HG02571 (cell line): ENCODE data around the gene SCLY.
"Not testable (repeated sequence)": the region's sequence is repeated elsewhere in the genome, so short reads cannot be mapped to it uniquely, and the experiment has no call there.

Experiments
- ATAC-seq: cut with Tn5 transposase; IDR thresholded peaks from one replicate; pipeline ENCODE4 v1.9.1; 2021; ENCODE audit warnings: mild to moderate bottlenecking, moderate library complexity; ENCODE audit not compliant: unreplicated experiment

The SCLY gene

DNA sequence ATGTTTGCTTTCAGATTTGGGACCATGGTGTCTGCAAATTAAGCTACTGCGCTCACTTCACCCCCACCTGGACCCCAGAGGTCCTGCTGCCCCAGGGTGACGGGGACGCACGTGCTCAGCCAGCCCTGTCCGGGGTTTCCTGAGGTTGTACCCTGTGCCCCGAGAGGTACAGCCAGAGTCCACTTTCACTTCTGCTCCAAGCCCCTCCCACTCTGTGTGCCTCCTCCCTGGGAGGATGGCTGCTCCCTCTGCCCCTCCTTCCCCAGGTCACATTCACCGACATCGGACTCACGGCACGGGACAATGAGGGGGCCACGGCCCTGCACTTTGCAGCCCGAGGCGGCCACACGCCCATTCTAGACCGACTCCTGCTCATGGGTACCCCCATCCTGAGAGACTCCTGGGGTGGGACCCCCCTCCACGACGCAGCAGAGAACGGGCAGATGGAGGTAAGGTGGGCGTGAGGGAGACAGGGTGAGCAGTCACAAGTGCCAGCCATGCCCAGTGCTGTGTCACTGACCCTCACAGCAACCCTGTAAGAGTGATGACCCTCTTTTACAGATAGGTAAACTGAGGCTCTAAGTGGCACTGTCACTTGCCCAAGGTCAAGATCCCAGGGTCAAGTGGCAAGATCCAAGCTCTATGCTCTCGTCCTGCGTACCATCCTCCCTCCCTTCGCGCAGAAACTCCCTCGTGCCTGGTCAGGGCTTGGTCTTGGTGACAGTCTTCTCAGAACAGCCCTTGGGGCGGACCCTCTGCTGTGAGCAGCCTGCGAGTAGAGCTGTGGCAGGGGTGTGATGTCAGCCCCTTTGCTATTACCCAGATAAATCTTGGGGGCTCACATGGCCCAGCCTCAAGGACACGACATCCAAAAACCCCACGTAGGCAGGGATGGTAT lies 47.0 kb downstream of the SCLY start:
- ATAC-seq = no peak

DNA sequence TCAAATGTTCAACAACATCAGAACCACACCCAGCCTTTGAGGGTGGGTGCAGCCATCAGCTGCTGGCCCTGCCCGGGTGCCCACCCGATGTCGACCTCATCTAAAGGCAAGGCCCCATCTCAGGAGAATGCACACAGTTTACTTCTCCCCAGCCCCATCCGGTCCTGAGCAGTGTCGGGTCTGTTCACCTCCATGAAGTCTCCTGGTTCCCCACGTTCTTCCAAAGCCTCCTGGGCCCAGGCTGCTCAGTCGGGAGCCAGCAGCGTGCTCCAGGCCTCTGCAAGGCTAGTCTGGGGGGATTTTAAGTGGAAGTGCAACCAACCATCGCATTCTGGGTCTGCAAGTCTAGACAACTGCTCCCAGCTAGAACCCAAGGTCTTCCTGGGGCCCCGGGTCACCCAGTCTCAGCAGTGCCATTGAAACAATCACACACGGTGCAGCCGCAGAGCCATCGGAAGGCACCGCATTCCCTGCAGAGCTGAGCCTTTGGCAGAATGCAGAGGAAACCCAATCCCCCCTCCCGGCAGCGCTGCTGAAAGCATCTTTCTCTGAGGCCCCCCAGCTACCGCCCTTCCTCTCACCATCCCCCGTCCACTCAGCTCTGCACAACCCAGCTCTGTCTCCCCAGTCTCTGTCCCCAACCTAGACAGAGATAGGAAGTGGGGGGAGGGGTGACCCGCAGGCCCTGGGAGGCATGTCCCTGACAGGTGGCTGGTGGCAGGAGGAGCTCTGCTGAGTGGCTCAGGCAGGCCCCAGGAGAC lies 47.8 kb downstream of the SCLY start:
- peak; percentile 53 for ATAC-seq

DNA sequence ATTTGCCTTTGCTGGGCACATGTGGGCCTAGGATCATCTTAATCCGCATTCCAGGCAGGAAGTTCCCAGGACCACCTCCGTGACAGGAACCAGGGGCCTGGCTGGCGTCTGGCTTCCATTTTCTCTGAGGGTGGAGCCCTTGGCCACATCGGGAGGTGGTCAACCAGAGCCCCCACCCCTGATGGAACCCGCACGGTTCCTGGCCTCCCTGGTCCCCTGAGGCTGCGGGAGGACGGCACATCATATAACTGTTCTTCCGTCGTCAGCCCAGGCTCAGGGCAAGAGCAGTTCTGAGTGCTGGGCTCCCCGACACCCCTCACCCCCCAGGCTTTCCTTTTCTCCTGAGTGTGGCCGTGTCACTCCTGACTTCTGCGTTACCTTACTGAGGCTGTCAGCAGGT lies 52.8 kb downstream of the SCLY start:
- no peak for ATAC-seq

DNA sequence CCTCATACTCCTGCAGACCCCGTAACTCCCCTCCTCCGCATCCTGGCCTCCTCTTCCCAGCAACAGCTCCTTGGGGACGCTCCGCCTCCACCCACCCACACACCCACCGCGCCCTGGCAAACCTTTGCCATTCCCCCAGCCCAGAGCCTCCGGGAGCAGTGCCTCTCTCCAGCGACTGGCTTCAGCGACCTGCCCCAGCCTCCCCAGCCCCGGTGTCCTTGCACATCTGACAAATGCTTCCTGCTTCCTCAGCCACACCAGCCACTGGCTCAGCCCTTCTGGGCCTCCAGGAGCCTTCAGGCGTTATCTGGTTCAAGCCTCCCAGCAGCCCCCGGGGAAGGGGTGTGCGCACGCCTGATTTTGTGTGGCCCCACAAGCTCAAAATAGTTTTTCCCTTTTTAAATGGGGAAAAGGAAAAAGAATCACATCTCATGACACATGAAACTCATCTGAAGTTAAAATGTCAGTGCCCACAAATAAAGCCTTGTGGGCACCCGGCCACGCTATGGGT lies 53.6 kb downstream of the SCLY start:
- ATAC-seq = no peak

DNA sequence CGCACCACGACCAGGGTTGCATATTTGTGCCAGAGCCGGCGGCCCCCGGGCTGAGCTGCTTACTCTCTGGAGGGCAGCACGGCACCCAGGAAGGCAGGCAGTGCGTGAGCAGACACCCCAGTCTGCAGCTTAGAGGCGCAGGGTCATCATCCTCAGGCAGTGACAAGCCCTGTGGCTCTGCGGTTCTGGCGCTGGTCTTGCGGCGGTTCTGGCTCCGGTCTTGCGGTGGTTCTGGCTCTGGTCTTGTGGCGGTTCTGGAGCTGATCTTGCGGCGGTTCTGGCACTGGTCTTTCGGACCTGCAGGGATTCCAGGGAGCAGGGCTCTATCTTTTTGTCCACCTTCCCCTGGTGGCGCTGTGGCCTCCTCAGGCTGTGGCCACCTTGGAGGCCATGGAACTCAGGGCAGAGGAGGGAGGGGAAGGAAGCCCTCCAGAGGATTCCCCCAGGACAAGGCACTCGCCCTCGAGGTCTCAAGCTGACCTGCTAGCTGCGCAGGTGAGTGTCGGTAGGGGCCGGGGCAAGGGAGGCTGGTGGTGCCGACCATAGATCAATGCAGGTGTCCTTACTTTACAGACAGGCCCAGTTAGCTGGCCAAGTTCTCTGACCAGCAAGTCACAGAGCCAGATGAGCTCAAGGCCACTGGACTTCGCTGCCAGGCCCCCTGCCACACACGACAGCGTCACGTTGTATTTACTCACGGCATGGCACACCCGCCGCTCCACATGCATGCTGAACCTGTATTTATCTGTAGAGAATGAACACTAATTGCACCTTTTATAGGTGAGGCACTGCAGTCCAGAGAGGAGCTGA lies 54.3 kb downstream of the SCLY start:
- no peak for ATAC-seq

DNA sequence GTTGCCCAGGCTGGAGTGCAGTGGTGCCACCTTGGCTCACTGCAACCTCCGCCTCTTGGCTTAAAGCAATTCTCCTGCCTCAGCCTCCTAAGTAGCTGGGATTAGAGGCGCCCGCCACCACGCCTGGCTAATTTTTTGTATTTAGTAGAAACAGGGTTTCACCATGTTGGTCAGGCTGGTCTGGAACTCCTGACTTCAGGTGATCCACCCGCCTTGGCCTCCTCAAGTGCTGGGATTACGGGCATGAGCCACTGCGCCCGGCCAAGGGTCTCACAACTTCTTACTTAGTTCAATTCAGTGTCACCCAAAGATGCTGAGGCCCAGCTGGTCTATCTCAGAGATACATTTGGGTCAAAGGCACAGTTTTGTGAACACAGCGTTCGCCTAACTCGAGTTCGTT lies 54.9 kb downstream of the SCLY start:
- not testable (repeated sequence) for ATAC-seq

DNA sequence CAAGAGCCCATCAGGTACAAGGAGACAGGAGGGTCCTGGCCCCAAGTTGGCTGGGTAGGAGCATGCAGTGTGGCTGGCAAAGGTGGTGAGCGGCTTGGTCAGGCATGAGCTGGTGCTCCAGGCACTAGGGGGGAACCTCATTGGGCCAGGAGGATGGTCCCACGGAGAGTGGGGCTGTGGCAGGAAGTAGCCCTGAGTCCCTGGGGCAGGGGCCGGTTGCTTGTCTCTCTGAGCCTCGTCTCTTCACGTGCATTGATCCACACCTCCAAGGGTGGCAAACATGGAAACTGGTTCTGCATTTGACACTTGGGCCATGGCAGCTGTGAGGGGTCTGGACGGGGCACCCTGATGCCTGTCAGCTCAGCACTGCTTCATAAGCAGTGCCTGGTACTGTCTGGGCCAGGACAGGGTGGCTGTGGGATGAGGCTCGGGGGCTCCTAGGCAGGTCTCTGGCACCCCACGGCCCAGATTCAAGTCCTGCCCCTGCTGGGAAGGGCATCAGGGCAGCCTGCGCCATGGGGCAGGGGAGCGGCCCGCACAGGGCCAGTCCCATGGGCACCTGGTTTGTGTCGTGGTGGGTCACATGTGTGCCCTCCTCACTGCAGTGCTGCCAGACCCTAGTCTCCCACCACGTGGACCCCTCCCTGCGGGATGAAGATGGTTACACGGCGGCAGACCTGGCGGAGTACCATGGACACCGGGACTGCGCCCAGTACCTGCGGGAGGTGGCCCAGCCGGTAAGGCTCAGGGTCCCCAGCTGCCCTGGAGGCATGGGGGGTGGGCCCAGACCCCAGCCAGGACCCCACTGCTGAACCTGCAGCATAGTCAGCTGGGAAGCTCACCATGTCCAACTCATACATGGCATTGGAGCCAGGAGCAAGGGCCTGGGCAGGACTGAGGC lies 55.7 kb downstream of the SCLY start:
- no peak for ATAC-seq

DNA sequence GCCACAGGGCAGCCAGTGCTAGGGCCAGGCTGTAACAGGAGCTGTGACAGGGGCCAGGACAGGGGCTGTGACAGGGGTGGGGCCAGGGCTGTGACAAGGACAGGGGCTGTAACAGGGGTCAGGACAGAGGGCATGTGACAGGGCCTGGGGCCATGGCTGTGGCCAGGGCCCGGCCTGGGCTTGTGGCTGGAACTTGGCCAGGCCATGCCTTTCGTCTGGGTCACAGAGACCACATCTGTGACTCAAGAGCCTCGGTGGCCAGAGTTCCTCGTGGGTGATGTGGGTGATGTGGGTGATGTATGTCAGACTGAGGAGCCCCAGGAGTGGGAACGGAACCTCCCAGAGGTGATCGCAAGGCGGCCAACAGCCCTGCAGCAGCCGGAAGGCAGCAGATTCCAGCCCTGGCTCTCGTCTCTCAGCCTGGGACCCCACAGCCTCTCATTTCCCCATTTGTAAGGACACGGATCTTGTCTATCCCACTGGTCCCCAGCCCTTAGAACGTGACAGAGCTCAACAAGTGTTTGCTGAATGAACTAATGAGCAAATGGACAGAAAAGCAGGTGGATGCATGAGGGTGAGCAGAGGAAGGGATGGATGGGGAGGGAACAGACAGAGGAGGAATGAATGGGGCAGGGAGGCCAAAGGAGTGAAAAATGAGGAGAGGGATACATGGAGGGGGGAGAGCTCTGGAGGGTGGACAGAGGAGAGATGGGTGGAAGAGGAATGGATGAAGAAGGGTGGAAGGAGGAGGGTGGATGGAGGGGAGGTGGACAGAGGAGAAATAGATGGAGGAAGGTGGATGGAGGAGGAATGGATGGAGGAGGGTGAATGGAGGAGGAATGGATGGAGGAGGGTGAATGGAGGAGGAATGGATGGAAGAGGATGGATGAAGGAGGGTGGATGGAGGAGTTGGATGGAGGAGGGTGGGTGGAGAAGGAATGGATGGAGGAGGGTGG lies 56.7 kb downstream of the SCLY start:
- no peak for ATAC-seq

DNA sequence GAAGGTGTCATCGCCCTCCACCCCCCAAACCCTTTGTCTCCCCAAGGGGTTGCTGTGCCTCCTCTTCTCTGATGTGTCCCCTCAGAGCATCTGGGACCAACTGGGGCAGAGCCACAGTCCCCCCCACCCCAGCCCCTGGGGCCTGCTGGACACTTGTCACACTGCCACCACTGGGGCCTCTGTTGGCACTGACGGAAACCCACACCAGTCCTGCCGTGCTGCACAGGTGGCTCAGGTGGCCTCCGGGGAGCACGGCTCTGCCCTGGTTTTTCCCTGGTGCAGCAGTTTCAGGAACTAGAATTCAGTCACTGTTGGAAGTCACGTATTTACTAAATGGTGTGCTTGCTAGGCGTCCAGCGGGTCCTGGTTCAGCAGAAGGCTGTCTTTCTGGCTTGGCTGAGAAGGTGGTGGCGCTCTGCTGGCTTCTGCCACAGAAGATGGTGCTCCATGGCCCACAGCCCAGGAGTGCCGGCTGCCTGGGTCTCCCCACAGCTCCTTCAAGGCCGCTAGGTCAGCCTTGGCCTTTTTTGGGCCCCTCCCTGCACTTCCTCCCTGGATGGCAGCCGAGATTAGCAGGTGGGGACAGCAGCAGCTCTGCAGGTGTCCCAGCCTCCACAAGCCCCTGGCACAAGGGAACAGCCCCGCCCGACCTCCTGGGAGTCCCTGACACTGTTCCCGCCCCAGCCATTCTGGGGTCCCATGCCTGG lies 59.1 kb downstream of the SCLY start:
- ATAC-seq = no peak

DNA sequence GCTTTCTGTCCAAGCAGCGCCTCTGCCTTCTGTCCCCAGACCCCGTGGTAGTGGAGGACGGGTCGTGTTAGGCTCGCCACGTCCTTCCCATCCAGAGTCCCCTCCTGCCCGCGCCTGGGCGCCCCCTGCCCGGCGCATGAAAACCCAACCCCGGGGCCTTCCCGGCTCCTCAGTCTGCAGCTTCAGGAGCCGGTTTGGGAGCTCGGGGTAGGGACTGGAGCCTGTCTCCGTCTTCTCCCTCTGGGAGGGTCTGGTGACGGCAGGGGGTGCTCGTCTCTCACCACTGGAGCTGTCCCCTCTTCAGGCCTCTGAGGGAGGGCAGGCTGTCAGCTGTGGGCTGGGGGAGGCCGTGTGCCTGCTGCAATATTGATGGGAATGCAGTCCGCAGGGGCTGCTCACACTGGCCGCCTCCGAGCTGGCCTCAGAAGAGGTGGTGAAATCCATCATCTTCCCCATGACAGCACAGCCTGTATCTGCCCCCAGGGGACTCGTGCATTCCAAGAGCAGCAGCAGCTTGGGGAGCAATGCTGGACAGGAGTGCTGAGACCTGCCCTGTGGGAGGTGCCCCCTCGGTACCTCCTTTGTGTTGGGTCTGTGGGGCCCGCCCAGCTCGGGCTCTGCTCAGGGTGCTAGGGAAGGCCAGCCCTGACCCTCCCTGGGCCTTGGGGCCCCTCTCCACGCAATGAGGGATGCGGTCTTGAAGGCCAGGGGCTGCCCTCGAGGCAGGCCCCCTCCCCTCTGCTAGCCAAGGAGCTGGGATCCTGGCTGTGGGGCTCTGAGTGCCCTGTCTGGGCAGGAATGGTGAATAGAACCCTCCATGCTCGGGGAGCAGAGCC lies 59.9 kb downstream of the SCLY start:
- ATAC-seq = no peak

DNA sequence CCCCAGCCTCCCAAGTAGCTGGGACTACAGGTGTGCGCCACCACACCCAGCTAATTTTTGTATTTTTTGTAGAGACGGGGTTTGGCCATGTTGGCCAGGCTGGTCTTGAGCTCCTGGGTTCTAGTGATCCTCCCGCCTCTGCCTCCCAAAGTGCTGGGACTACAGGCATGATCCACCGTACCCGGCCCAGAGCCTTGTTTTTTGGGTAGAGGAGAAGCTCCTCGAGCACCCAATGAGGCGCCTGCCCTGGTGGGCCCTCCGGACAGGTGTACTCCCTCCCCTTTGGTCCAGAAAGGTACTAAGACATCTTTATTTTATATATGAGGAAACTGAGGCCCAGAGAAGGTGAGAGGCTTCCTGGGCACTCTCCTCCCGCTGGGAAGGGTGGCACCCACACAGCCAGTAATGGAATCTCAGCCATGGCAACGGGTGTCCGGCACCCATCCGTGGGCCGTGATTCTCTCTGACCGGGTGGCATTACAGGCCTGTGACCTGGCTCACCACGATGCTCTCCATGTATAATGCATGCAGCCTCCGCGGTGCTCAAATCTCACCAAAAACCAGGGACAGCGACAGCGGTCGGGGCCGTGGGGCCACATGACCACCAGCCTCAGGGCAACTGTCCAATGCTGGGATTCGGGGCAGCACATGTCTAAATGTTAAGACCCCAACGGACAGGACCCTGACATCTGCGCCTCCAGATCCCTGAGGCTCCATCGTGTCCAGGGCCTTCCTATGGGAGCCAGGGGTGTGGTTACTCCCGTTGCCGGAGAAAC lies 60.9 kb downstream of the SCLY start:
- ATAC-seq = no peak

DNA sequence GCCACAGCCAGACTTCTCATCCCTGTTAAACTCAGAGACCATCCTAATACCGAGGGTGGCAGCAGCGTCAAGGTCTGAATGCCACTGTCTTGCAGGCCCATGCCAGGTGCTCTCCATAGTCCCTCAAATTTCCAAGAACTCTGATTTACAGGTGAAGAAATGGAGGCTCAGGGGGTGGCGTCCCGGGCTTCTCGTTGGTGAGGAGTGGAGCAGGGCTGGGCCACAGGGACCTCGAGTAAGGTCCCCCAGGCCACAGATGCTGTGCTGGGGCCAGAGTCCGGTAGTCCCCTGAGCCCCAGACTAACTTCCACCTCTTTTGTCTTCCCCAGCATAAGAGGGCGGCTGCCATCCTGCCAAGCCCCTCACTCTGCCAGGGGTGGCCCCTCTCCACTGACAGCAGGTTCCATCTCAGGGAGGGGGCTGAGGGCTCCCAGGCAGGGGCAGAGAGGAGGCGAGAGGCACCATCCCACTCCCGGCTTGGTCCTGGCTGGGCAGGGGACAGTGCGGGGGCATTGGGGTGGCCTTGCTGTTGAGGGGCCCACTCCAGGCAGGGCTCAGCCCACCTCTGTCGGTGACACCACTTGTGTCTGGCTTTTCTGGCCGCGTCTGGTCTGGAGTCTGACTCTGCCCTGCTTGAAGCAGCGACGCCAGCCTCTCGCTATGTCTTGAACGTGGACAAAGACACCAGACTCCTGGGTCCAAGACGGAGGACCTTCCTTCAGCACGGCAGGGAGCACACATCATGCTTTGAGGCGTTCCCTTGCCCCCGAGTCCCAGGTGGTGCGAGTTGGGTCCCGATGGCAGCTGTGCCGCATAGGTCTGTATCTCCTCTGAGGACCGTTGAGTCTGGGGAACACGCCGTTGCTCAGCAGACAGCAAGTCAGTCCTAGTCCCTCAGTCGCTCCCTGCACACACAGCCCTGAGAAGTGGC lies 61.8 kb downstream of the SCLY start:
- ATAC-seq = no peak

DNA sequence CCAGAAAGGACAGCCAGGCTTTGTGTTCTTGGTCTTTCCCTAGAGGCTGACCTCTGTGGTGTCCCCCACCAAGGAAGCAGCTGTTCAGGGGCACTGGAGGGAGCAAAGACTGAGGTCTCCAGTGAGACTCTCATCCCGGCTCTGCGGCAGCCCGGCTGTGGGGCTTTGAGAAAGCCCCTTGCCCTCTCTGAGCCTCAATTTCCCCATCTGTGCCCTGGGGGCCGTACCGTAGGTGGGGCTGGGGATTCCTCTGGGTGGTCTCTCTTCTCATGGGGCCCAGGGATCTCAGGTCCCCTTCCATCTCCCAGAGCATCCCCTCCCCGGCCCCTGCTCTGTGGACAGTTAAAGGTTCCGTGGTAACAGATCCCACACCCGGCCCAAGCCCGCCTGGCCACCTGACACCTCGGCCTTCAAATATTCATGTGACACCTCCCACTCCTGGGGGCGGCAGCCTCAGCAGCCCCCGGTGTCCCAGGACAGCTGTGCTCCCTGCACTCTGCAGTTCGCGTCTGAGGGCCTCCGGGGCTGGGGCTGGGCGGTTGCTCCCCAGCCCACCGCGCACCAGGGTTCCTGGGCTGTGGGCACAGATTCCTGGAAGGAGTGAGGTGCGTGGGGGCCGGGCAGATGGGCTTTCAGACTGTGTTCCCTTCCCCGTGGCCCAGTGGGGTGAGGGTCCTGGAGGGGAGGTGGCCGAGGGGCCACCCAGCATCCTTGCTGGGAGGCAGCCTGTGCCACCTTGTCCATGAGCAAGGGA lies 62.6 kb downstream of the SCLY start:
- ATAC-seq = no peak

DNA sequence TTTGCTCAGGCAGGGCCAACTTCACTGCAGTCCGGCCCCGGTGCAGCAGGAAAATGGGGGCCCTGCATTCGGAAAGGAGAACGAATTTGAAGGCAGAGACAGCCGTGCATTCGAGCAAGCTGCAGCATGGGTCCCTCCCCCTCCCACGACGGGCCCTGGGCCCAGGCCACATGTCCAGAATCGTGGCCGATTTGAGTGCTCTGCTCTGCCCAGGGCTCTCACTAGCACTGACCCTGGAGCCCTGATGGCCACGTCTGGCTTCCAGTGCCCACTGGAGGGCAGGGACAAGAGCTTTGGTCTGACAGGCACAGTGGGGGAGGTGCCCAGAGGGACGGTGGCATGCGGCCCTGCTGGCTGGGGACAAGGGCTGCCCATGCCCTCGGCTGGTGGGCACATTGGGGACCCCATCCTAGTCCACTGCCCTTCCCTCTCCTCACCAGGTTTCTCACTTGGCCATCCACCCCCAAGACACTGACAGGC lies 63.2 kb downstream of the SCLY start:
- ATAC-seq = no peak
